HG03039 (cell line): ENCODE results near the gene PCDH1.
A peak's percentile ranks its signal among the peaks of the same experiment; 100 is the strongest.

Source experiments
- ATAC-seq: cut with Tn5 transposase; IDR thresholded peaks from one replicate; pipeline ENCODE4 v1.9.1; 2021; ENCODE audit warnings: mild to moderate bottlenecking, moderate library complexity; ENCODE audit not compliant: unreplicated experiment

PCDH1 gene

GRCh38 chr5:141857226-141857625 is 21.0 kb downstream of the PCDH1 start:
- no peak for ATAC-seq

GRCh38 chr5:141856037-141856790 is 22.0 kb downstream of the PCDH1 start:
- ATAC-seq = no peak

- no peak for ATAC-seq
Measured at GRCh38 chr5:141855265-141856036, 22.8 kb downstream of the PCDH1 start.

GRCh38 chr5:141853895-141854626 is 24.1 kb downstream of the PCDH1 start:
- ATAC-seq = no peak

DNA sequence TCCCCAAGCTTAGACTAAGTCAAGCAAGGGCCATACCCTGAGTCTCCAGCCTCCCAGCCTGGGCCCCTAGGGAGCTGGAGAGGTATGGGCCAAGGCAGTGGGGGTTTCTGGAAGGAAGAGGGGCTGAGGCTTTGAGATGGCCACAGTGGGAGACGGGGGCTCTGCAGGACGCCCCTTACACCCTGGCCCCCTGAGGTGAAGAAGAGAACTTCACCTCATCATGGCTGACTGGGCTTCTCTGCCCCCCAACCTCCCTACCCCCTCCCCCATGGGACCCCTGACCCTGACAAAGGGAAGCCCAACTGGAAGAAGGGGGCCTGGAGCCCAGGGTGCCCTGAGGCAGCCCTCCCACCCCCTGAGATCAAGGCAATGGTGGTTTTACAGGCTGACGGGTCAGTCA is 25.8 kb downstream of the PCDH1 start:
- no peak for ATAC-seq

- no peak for ATAC-seq
Measured at GRCh38 chr5:141851195-141851874, 26.9 kb downstream of the PCDH1 start.

- no peak for ATAC-seq
Measured at GRCh38 chr5:141850786-141851185, 27.4 kb downstream of the PCDH1 start.

DNA sequence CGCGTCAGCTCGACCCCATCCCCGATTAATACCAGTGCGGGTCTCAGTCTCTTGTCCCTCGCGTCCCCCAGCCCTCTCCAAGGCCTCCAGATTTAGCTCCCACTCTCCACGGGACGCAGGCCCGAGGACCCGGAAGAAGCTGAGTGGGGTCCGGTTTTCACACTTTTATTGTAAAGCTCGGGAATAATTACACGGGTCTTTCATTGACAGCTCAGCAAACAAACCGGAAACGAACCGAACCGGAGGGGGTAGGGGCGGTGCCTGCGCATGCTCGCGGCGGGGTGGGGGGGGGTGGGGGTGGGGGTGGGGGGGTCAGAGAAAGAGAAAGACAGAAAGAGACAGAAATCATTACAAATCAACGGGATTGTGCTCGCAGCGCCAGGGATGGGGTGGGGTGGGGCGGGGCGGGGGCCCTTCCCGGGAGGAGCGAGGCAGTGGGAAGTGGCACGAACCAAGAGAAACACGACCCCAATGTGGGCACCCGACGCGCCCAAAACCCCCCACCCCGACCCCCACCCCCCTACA is 27.9 kb downstream of the PCDH1 start:
- ATAC-seq = peak; percentile 11

- ATAC-seq = peak; percentile 72
Measured at GRCh38 chr5:141849415-141850243, 28.6 kb downstream of the PCDH1 start.

- peak; percentile 16 for ATAC-seq
Measured at GRCh38 chr5:141848744-141849414, 29.3 kb downstream of the PCDH1 start.

DNA sequence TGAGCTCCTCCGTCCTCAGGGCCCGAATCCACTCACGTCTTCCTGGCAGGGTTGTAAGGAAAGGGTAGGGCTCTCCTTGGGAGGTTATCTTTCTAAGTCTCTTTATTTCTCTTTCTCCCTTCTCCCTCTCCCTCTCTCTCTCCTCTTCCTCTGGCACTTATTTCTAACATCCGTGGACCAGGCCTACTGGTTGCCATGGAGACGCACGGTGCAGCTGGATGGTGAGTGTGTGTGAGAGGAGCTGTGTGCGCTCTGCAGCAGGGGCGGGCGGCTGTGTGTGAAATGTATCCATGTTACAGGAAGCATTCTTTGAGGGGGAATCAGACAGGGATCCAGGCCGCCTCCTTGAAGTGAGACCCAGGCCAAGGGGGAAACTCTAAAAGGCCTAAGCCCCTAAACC is 32.2 kb downstream of the PCDH1 start:
- ATAC-seq = no peak

DNA sequence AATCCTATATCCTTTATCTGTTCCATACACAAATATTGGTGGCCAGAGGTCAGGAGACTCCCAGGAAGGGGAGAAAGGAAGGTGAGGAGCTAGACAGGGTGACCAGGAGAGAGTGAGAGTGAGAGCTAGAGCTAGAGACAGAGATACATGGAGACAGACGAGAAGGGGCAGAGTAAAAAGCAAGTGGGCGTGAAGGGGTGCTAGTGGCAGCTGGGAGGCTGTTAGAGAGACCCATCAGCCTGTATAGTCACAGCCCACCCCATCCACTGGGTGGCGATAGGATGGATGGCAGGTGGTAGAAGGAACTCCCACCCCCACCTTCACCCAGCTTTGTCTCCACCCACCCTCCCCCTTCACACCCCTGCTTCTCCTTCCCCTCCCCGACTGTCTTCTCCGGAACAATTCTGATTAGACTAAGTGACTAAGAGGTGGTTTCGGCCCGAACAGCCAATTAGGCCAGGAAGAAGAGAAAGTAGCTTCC is 32.8 kb downstream of the PCDH1 start:
- ATAC-seq = no peak

DNA sequence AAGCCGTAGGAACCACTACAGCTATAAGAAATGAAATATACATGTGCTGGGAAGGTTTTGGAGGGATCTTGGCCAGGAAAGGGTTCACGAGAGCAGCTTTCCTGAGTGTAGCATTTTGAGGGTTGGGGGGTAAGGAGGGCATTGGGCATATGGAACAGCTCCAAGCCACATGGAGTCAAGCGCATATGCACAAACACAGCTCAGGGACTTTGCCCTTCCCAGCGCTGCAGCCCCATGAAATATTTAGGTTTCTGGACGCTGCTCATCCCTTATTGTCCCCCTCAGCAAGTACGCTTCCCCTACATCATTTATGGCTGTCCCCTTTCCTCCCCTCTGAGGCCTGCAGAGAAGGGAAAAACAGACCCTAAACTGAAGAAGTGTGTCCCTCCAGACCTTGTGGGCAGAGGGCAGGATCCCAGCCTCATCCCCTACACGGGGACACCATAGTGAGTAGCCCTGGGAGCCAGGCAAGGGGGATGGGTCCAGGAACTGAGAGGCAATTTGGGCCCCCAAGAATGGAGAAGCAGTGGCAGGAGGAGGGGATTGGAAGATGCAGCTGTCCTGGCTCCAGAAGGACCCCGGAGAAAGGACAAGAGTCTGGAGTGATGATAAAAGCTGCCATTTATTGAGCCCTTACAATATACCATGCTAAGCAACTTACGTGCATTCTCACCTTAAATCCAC is 33.7 kb downstream of the PCDH1 start:
- ATAC-seq = no peak

GRCh38 chr5:141843156-141843927 is 34.9 kb downstream of the PCDH1 start:
- no peak for ATAC-seq

GRCh38 chr5:141841378-141842180 is 36.6 kb downstream of the PCDH1 start:
- ATAC-seq = no peak

- ATAC-seq = no peak
Measured at GRCh38 chr5:141840826-141841360, 37.3 kb downstream of the PCDH1 start.

- no peak for ATAC-seq
Measured at GRCh38 chr5:141840280-141840812, 37.9 kb downstream of the PCDH1 start.
